Keratinocyte (primary cell): Measurements from ENCODE around the gene KLHL25. TPM values are rescaled to one million over a fixed set of nuclear protein-coding genes. Genes with fewer than 3 reads are reported as not detected.

Source experiments
- DNase-seq: peaks from one replicate; pipeline ENCODE4 v3.0.0-alpha.2; 2011; ENCODE audit warnings: low read depth, missing footprints, low spot score
- FAIRE-seq: peaks from 2 replicates; lab custom pipeline; 2011; peaks lifted over from hg19 to GRCh38; lab: Jason Lieb, UNC
- H2AFZ ChIP-seq: 2 replicates; pipeline ENCODE4 v1.6.0; 2012; ENCODE audit warnings: low read length, control low read depth, inconsistent platforms; ENCODE audit not compliant: control insufficient read depth
- H3K27ac ChIP-seq: 2 replicates; pipeline ENCODE4 v1.5.1; 2011; ENCODE audit warnings: low read length; ENCODE audit not compliant: control insufficient read depth, insufficient read depth
- H3K27me3 ChIP-seq: 3 replicates; pipeline ENCODE4 v1.6.0; 2011; ENCODE audit warnings: low read length; ENCODE audit not compliant: control insufficient read depth, insufficient read depth; ENCODE audit errors: extremely low read depth
- H3K36me3 ChIP-seq, 2 experiments: 2 replicates in 1 of 2; 3 replicates in 1 of 2; pipeline ENCODE4 v1.5.1; 2011; ENCODE audit warnings: low read length in 2 of 2, mild to moderate bottlenecking in 1 of 2; ENCODE audit not compliant: control insufficient read depth in 2 of 2, insufficient read depth in 2 of 2; ENCODE audit errors: extremely low read depth in 1 of 2
- H3K4me1 ChIP-seq: 3 replicates; pipeline ENCODE4 v1.5.1; 2011; ENCODE audit warnings: low read length; ENCODE audit not compliant: control insufficient read depth, insufficient read depth; ENCODE audit errors: extremely low read depth
- H3K4me2 ChIP-seq: 3 replicates; pipeline ENCODE4 v1.6.0; 2011; ENCODE audit warnings: low read depth, low read length; ENCODE audit not compliant: control insufficient read depth, insufficient read depth; ENCODE audit errors: extremely low read depth
- H3K4me3 ChIP-seq, 3 experiments: fragments of 200-600 bp in 1 of 3; sonication (generic) in 1 of 3; 2 replicates in 2 of 3; 3 replicates in 1 of 3; pipeline ENCODE4 v1.5.1; 2011 to 2016; ENCODE audit warnings: low read length in 3 of 3, mild to moderate bottlenecking in 3 of 3, control low read depth in 2 of 3, inconsistent platforms in 1 of 3, low read depth in 1 of 3, mixed read lengths in 1 of 3, mixed run types in 1 of 3, moderate library complexity in 1 of 3; ENCODE audit not compliant: control insufficient read depth in 2 of 3, insufficient read depth in 2 of 3; ENCODE audit errors: extremely low read depth in 1 of 3
- H3K79me2 ChIP-seq: 2 replicates; pipeline ENCODE4 v1.6.0; 2012; ENCODE audit warnings: low read length; ENCODE audit not compliant: control insufficient read depth, insufficient read depth
- H3K9ac ChIP-seq: 3 replicates; pipeline ENCODE4 v1.6.0; 2011; ENCODE audit warnings: low read length; ENCODE audit not compliant: control insufficient read depth, insufficient read depth; ENCODE audit errors: extremely low read depth
- H3K9me1 ChIP-seq: 3 replicates; pipeline ENCODE4 v1.6.0; 2011; ENCODE audit warnings: low read length; ENCODE audit not compliant: control insufficient read depth, insufficient read depth; ENCODE audit errors: extremely low read depth
- H3K9me3 ChIP-seq: 2 replicates; pipeline ENCODE4 v1.5.1; 2012; ENCODE audit warnings: low read depth, low read length; ENCODE audit not compliant: control insufficient read depth
- H4K20me1 ChIP-seq: 3 replicates; pipeline ENCODE4 v1.6.0; 2011; ENCODE audit warnings: low read length; ENCODE audit not compliant: control insufficient read depth, insufficient read depth; ENCODE audit errors: extremely low read depth
- CTCF ChIP-seq, 3 experiments: IDR thresholded peaks in 1 of 3; conservative IDR thresholded peaks in 1 of 3; optimal IDR thresholded peaks in 1 of 3; 2 replicates in 2 of 3; 3 replicates in 1 of 3; pipeline versions ENCODE3 to v1.5.1; 2011; ENCODE audit warnings: low read length in 3 of 3, mild to moderate bottlenecking in 3 of 3, moderate library complexity in 2 of 3, control low read depth in 1 of 3, inconsistent platforms in 1 of 3; ENCODE audit not compliant: insufficient read depth in 2 of 3; ENCODE audit errors: extremely low read depth in 1 of 3
- EZH2 ChIP-seq: IDR thresholded peaks from one replicate; pipeline ENCODE4 v1.6.1; 2012; ENCODE audit warnings: inconsistent platforms, mild to moderate bottlenecking, low read length, moderate library complexity
- dilution Hi-C: fragments of 300-500 bp; cut with MboI; formaldehyde crosslinking; loops from one replicate; pipeline ENCODE4 v1.7.0; 2020; ENCODE audit warnings: low sequenced_read_pairs; ENCODE audit not compliant: extremely low pct_ligation_motif_present
- polyA plus RNA-seq, 5 experiments: library from polyadenylated mRNA; depleted of rRNA in 3 of 5; stranded (reverse) in 3 of 5; stranded (forward) in 1 of 5; unstranded in 1 of 5; fragments of >200 nt; gene quantifications; 1 replicate in 1 of 5; 2 replicates in 3 of 5; 3 replicates in 1 of 5; pipeline versions ENCODE4 v1.2.1 to v1.2.3, GENCODE V29; 2011 to 2012; ENCODE audit warnings: missing spikeins in 2 of 5, low read depth in 1 of 5, low replicate concordance in 1 of 5

The KLHL25 gene
- polyA plus RNA-seq, 1 donor (not counting 4 experiments of a cell fraction or from before 2014, with no cell fraction given) = 2.1 TPM

- H3K9me1 ChIP-seq = no peaks in the 10 kb centered on the region
- DNase-seq = no peak
- FAIRE-seq = no peak
- H3K4me2 ChIP-seq = no peak overlapping the region
- H3K79me2 ChIP-seq = no peaks in the 10 kb centered on the region
- H3K4me1 ChIP-seq = peaks cover 5% of the 10 kb centered on the region
- no peaks in the 10 kb centered on the region for H4K20me1 ChIP-seq
- no peak overlapping the region for H3K9ac ChIP-seq
- TF ChIP-seq EZH2 = no peak
- TF ChIP-seq CTCF (optimal IDR thresholded peaks at IDR 0.05 in 1 of 3, IDR thresholded peaks at IDR 0.05 in 1 of 3, conservative IDR thresholded peaks at IDR 0.05 in 1 of 3; ENCODE audit: extremely low read depth in 1 of 3, insufficient read depth in 2 of 3, low read length in 3 of 3) = no peak
- H3K9me3 ChIP-seq = no peaks in the 10 kb centered on the region
- H2AFZ ChIP-seq = no peak overlapping the region
- H3K36me3 ChIP-seq = no peaks in the 10 kb centered on the region
- no peak overlapping the region for H3K27ac ChIP-seq
- no peak overlapping the region for H3K4me3 ChIP-seq
- dilution Hi-C loops = no loop called here
- no peaks in the 10 kb centered on the region for H3K27me3 ChIP-seq
These were observed 35.3 kb downstream of the KLHL25 start for GRCh38 chr15:85759376-85759775.

- Histone ChIP-seq H3K79me2 (no peaks in the 10 kb centered on the region), H3K9ac (no peak overlapping the region), H3K4me3 (no peak overlapping the region), H3K9me3 (no peaks in the 10 kb centered on the region), H3K9me1 (no peaks in the 10 kb centered on the region), H3K27me3 (no peaks in the 10 kb centered on the region), H2AFZ (no peak overlapping the region), H3K36me3 (no peaks in the 10 kb centered on the region), H3K4me1 (peaks cover 6% of the 10 kb centered on the region), H3K27ac (no peak overlapping the region), H3K4me2 (no peak overlapping the region), H4K20me1 (no peaks in the 10 kb centered on the region)
- TF ChIP-seq CTCF (optimal IDR thresholded peaks at IDR 0.05 in 1 of 3, IDR thresholded peaks at IDR 0.05 in 1 of 3, conservative IDR thresholded peaks at IDR 0.05 in 1 of 3; ENCODE audit: extremely low read depth in 1 of 3, insufficient read depth in 2 of 3, low read length in 3 of 3) = no peak
- TF ChIP-seq EZH2 = no peak
- FAIRE-seq = no peak
- dilution Hi-C loops = no loop called here
- no peak for DNase-seq
These were observed 36.1 kb downstream of the KLHL25 start for GRCh38 chr15:85758655-85758978.
